HAP-1 (cell line): Measurements from ENCODE around the gene ZFYVE1.
"Not testable (repeated sequence)": the region's sequence is repeated elsewhere in the genome, so short reads cannot be mapped to it uniquely, and the experiment has no call there.

ENCODE experiments used
- DNase-seq, 2 experiments: peaks; one replicate each; pipeline ENCODE4 v3.0.0-alpha.2; 2016 to 2020; ENCODE audit warnings: low spot score in 2 of 2
- H3K27me3 ChIP-seq: fragments of 250-450 bp; sonication (Bioruptor Pico); 2 replicates; pipeline ENCODE4 v1.5.1; 2020; ENCODE audit warnings: low read depth, mild to moderate bottlenecking, moderate library complexity
- H3K36me3 ChIP-seq: fragments of 250-450 bp; sonication (Bioruptor Pico); replicated peaks from 2 replicates; pipeline ENCODE4 v1.5.1; 2020; ENCODE audit warnings: mild to moderate bottlenecking
- H3K4me1 ChIP-seq: fragments of 250-450 bp; sonication (Bioruptor Pico); 2 replicates; pipeline ENCODE4 v1.5.1; 2020; ENCODE audit warnings: mild to moderate bottlenecking
- H3K4me3 ChIP-seq: fragments of 250-450 bp; sonication (Bioruptor Pico); 2 replicates; pipeline ENCODE4 v1.5.1; 2020; ENCODE audit warnings: mild to moderate bottlenecking, moderate library complexity
- H3K9me3 ChIP-seq: fragments of 250-450 bp; sonication (Bioruptor Pico); 2 replicates; pipeline ENCODE4 v1.5.1; 2020; ENCODE audit warnings: mild to moderate bottlenecking, moderate library complexity
- in situ Hi-C: fragments of 300-500 bp; cut with MboI; formaldehyde crosslinking; loops from 3 replicates; pipeline ENCODE4 v1.14.3; 2020; ENCODE audit warnings: low sequenced_read_pairs, inconsistent platforms, mixed read lengths

ZFYVE1 gene

DNA sequence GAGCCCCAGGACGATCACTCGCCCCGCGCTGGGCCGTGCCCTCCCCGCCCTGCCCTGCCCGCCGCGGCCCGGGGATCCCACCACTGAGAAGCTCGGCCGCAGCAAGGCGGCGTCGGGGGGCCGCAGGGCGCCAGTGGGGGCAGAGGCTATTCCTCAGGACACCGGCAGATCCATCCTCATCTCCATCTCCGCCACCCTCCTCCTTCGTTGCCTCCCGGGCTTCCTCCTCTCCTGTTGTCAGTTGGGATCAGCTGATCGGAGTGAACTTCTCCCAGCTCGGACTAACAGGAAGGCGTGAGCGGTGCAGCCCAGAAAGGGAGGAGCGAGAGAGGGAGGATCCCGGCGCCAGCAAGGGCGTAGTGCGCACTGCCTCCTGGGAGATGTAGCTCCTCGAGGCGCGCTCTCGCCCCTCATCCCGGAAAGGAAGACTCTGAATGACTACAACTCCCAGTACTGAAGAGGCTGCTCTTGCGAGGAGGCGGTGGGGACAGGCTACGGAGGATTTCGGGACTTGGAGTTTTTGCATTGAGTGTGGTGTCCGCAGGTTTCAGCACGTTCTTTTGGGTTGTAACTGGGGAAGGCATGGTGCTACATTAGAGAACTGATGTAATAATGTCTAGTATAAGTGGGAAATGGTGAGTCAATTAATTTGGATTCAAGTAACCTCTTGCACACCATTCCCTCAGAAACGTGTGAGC lies at the start of gene ZFYVE1:
Gene ZFYVE1, minus strand, starts transcription at position 262 of the 698 bp plus-strand sequence. CDS start 2,598 bp downstream, outside the sequence.
- Histone ChIP-seq H3K27me3 (no peaks in the 10 kb centered on the region), H3K4me1 (peaks cover 19% of the 10 kb centered on the region), H3K9me3 (no peaks in the 10 kb centered on the region), H3K4me3 (peak within 1 kb of the TSS; percentile 68), H3K36me3 (0 out of 2 replicates have a peak, but pooled peaks cover 3% of the 10 kb centered on the region)
- in situ Hi-C loops: no loop called here
- peak; percentile 98 to 99 for DNase-seq

GRCh38 chr14:73069585-73069984 lies 42.7 kb upstream of the ZFYVE1 start:
- in situ Hi-C loops: no loop called here
- peaks cover 34% of the 10 kb centered on the region for H3K36me3 ChIP-seq

DNA sequence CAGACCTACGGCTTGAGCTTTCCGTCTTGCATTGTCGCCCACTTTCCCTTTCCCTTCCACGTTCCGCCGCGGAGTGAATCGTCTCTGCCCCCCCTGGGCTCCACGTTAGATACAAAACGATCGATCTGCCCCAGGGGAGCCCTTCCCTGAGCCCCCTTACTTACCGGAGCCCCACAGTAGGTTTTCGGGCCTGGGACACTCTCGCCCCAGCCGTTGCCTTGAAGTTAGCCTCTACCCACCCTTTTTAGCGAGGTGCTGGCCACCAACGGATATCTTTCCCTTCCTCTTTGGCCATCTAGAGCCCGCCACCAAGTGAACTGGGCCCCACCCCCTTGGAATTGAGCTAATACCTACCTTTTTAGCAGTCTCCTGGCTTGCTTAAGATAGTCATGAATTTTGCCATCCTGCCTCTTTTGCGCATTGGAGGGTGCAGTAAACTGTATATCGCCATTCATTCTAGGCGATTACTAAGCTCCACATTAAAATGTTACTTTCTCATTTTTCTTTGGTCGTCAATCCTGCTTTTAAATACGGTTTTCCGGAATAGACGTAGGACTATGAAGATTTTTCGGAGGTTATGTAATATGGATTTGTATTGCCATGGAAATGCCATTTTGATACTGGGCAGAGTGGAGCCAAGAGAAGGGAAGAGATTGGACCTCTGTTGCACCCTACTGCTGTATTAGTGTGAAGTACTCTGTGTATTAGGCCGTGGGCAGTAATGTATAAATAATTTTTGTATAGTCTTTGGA lies 32.2 kb upstream of the ZFYVE1 start:
- no peaks in the 10 kb centered on the region for H3K27me3 ChIP-seq
- peak; percentile 29 to 62 for DNase-seq
- in situ Hi-C loops: no loop called here

More at GRCh38 chr14:73069585-73069984, 42.7 kb upstream of the ZFYVE1 start:
- H3K27me3 ChIP-seq: no peaks in the 10 kb centered on the region
- no peak overlapping the region for H3K4me3 ChIP-seq
- no peaks in the 10 kb centered on the region for H3K9me3 ChIP-seq
- DNase-seq: no peak
- peaks cover 13% of the 10 kb centered on the region for H3K4me1 ChIP-seq

GRCh38 chr14:73058224-73058921 lies 31.5 kb upstream of the ZFYVE1 start, which contains the start of gene RBM25:
Gene RBM25 (plus strand): TSS chr14:73058534. CDS start chr14:73071642, 13,108 bp downstream.
- H3K36me3 ChIP-seq: no peaks in the 10 kb centered on the region
- peaks cover 31% of the 10 kb centered on the region for H3K4me1 ChIP-seq
- peak within 1 kb of the TSS; percentile 86 for H3K4me3 ChIP-seq
- peak; percentile 96 to 99 for DNase-seq
- no peaks in the 10 kb centered on the region for H3K27me3 ChIP-seq
- in situ Hi-C loops: no loop called here
- no peaks in the 10 kb centered on the region for H3K9me3 ChIP-seq

More for the DNA sequence above, 32.2 kb upstream of the ZFYVE1 start:
- Histone ChIP-seq H3K4me3 (peak overlapping the region; percentile 86), H3K9me3 (no peaks in the 10 kb centered on the region), H3K36me3 (no peaks in the 10 kb centered on the region), H3K4me1 (peaks cover 31% of the 10 kb centered on the region)

GRCh38 chr14:73057944-73058223 lies 31.0 kb upstream of the ZFYVE1 start:
- peak overlapping the region; percentile 86 for H3K4me3 ChIP-seq
- no peaks in the 10 kb centered on the region for H3K9me3 ChIP-seq
- H3K36me3 ChIP-seq: no peaks in the 10 kb centered on the region
- in situ Hi-C loops: no loop called here
- no peaks in the 10 kb centered on the region for H3K27me3 ChIP-seq
- H3K4me1 ChIP-seq: peaks cover 31% of the 10 kb centered on the region
- no peak for DNase-seq

- no peaks in the 10 kb centered on the region for H3K27me3 ChIP-seq
- no peak overlapping the region for H3K4me3 ChIP-seq
- H3K9me3 ChIP-seq: no peaks in the 10 kb centered on the region
- peaks cover 31% of the 10 kb centered on the region for H3K4me1 ChIP-seq
- peak in 1 of 2 experiments; percentile 91 for DNase-seq
- H3K36me3 ChIP-seq: no peaks in the 10 kb centered on the region
- in situ Hi-C loops: no loop called here
Measured at GRCh38 chr14:73055251-73055650, 28.3 kb upstream of the ZFYVE1 start.

DNA sequence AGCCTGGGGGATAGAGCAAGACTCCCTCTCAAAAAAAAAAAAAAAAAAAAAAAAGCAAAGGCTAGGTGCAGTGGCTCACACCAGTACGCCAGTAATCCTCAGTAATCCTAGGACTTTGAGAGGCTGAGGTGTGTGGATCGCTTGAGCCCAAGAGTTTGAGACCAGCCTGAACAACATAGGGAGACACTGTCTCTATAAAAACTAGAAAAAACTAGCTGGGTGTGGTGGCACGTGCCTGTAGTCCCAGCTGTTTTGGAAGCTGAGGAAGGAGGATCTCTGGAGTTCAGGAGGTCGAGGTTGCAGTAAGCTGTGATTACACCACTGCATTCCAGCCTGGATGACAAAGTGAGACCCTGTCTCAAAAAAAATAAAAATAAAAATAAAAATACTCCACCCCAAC lies 22.5 kb upstream of the ZFYVE1 start:
- Histone ChIP-seq H3K9me3 (no peaks in the 10 kb centered on the region), H3K36me3 (no peaks in the 10 kb centered on the region), H3K27me3 (no peaks in the 10 kb centered on the region), H3K4me3 (no peak overlapping the region), H3K4me1 (no peaks in the 10 kb centered on the region)
- DNase-seq: no peak
- in situ Hi-C loops: no loop called here

- no peak for DNase-seq
- Histone ChIP-seq H3K9me3 (no peaks in the 10 kb centered on the region), H3K4me1 (no peaks in the 10 kb centered on the region), H3K27me3 (no peaks in the 10 kb centered on the region), H3K4me3 (no peak overlapping the region), H3K36me3 (no peaks in the 10 kb centered on the region)
- in situ Hi-C loops: no loop called here
Measured at GRCh38 chr14:73047808-73048207, 20.9 kb upstream of the ZFYVE1 start.

DNA sequence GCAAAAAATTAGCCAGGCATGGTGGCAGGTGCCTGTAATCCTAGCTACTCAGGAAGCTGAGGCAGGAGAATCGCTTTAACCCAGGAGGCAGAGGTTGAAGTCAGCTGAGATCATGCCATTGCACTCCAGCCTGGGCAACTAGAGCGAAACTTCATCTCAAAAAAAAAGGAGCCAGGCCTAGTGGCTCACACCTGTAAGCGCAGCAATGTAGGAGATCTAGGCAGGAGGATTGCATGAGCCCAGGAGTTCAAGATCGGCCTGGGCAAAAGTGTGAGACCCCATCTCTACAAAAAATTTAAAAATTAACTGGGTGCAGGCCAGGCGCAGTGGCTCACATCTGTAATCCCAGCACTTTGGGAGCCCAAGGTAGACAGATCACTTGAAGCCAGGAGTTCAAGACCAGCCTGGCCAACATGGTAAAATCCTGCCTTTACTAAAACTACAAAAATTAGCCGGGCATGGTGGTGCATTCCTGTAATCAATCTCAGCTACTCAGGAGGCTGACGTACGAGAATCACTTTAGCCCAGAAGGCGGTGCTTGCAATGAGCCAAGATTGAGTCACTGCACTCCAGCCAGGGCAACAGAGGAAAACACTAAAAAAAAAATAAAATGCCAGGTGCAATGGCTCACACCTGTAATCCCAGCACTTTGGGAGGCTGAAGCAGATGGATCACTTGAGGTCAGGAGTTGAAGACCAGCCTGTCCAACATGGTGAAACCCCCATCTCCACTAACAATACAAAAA lies 10.0 kb upstream of the ZFYVE1 start:
- in situ Hi-C loops, H3K4me3 ChIP-seq, H3K9me3 ChIP-seq, H3K4me1 ChIP-seq, DNase-seq, H3K27me3 ChIP-seq, H3K36me3 ChIP-seq: not testable (repeated sequence)

GRCh38 chr14:73027984-73028383 lies 1.1 kb upstream of the ZFYVE1 start:
- 0 out of 2 replicates have a peak, but pooled peaks cover 3% of the 10 kb centered on the region for H3K36me3 ChIP-seq
- DNase-seq: peak in 1 of 2 experiments; percentile 87
- H3K4me3 ChIP-seq: no peak overlapping the region
- peaks cover 12% of the 10 kb centered on the region for H3K4me1 ChIP-seq
- no peaks in the 10 kb centered on the region for H3K9me3 ChIP-seq
- no peaks in the 10 kb centered on the region for H3K27me3 ChIP-seq
- in situ Hi-C loops: no loop called here

DNA sequence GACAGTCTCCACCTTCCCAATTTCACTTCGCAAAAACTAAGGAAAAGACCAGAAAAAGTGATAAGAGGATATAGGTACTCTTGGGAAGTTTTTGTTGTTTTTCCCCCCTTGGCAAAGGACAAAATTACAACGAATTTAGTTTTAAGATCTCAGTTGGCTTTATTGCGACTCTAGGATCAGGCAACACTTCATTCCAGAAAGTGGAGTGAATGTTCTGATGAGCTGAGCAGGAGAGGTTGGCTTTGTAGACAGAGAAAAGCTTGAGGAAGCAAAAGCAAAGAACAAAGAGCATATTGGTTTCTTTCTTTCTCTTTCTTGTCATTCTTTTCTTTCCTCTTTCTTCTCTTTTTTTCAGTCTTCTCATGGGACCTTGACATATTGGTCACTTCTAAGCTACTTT lies 640 bp upstream of the ZFYVE1 start:
- Histone ChIP-seq H3K4me1 (peaks cover 15% of the 10 kb centered on the region), H3K27me3 (no peaks in the 10 kb centered on the region), H3K36me3 (0 out of 2 replicates have a peak, but pooled peaks cover 3% of the 10 kb centered on the region), H3K4me3 (peak overlapping the region; percentile 68), H3K9me3 (no peaks in the 10 kb centered on the region)
- in situ Hi-C loops: no loop called here
- no peak for DNase-seq

- in situ Hi-C loops: no loop called here
- no peaks in the 10 kb centered on the region for H3K27me3 ChIP-seq
- H3K4me1 ChIP-seq: peaks cover 25% of the 10 kb centered on the region
- DNase-seq: no peak
- H3K4me3 ChIP-seq: peak overlapping the region; percentile 68
- H3K36me3 ChIP-seq: 0 out of 2 replicates have a peak, but pooled peaks cover 3% of the 10 kb centered on the region
- no peaks in the 10 kb centered on the region for H3K9me3 ChIP-seq
Measured at GRCh38 chr14:73026243-73026844, 562 bp downstream of the ZFYVE1 start.

- Histone ChIP-seq H3K4me1 (peaks cover 26% of the 10 kb centered on the region), H3K36me3 (0 out of 2 replicates have a peak, but pooled peaks cover 3% of the 10 kb centered on the region), H3K27me3 (no peaks in the 10 kb centered on the region), H3K9me3 (no peaks in the 10 kb centered on the region), H3K4me3 (no peak overlapping the region)
- DNase-seq: no peak
- in situ Hi-C loops: no loop called here
Measured at GRCh38 chr14:73025544-73025943, 1.4 kb downstream of the ZFYVE1 start.
